ENCODE results near the gene NT5C3B. TPM values are rescaled to one million over a fixed set of nuclear protein-coding genes. Genes with fewer than 3 reads are reported as not detected.

Gene NT5C3B
- total RNA-seq, 2 donors from 2014 or later, result 19.5 to 20.2 TPM

GRCh38 chr17:41868568-41868967, 32.5 kb upstream of the NT5C3B start:
- Histone ChIP-seq H3K4me3 (no peak overlapping the region), H3K27ac (no peak overlapping the region), H3K9ac (ENCODE audit: low read depth in 2 of 2, low read length in 2 of 2) (no peak overlapping the region), H3K4me1 (peaks cover 4% of the 10 kb centered on the region), H3K36me3 (peaks cover 14% of the 10 kb centered on the region), H3K27me3 (no peaks in the 10 kb centered on the region), H3K9me3 (no peaks in the 10 kb centered on the region)
- intact Hi-C loops (cut with DNase I), result no loop called here
- no peak for DNase-seq
- TF ChIP-seq, protein P1, sequence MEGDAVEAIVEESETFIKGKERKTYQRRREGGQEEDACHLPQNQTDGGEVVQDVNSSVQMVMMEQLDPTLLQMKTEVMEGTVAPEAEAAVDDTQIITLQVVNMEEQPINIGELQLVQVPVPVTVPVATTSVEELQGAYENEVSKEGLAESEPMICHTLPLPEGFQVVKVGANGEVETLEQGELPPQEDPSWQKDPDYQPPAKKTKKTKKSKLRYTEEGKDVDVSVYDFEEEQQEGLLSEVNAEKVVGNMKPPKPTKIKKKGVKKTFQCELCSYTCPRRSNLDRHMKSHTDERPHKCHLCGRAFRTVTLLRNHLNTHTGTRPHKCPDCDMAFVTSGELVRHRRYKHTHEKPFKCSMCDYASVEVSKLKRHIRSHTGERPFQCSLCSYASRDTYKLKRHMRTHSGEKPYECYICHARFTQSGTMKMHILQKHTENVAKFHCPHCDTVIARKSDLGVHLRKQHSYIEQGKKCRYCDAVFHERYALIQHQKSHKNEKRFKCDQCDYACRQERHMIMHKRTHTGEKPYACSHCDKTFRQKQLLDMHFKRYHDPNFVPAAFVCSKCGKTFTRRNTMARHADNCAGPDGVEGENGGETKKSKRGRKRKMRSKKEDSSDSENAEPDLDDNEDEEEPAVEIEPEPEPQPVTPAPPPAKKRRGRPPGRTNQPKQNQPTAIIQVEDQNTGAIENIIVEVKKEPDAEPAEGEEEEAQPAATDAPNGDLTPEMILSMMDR (IDR thresholded peaks at IDR 0.05), result no peak

DNA sequence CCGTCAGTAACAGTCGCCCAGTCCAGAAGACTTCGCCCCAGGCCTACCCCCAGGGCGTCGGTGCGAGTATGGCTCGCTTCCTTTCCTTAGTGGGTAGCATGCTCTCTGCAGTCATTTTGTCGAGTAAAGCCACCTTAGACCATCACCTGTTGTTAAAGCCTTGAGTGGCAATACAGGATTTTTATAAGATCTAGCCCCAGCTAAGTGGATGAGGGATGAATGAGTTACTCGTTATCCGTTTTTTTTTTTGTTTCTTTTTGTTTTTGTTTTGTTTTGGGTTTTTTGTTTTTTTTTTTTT, 29.5 kb upstream of the NT5C3B start:
- peak overlapping the region; percentile 58 to 86 for H3K9ac ChIP-seq (ENCODE audit: low read depth in 2 of 2, low read length in 2 of 2)
- intact Hi-C loops (cut with DNase I), result no loop called here
- no peak for DNase-seq
- no peak overlapping the region for H3K27ac ChIP-seq
- TF ChIP-seq, protein P1 (IDR thresholded peaks at IDR 0.05), result no peak
- H3K4me1 ChIP-seq, result peaks cover 4% of the 10 kb centered on the region
- H3K4me3 ChIP-seq, result peak overlapping the region; percentile 93
- no peaks in the 10 kb centered on the region for H3K27me3 ChIP-seq
- no peaks in the 10 kb centered on the region for H3K9me3 ChIP-seq
- H3K36me3 ChIP-seq, result peaks cover 7% of the 10 kb centered on the region

GRCh38 chr17:41864836-41865595, 29.0 kb upstream of the NT5C3B start, which contains the start of gene KLHL11:
Gene KLHL11 (minus strand): TSS chr17:41865423. CDS start chr17:41865370, 53 bp downstream.
- peaks cover 4% of the 10 kb centered on the region for H3K36me3 ChIP-seq
- peak within 1 kb of the TSS; percentile 93 for H3K4me3 ChIP-seq
- no peaks in the 10 kb centered on the region for H3K27me3 ChIP-seq
- H3K9ac ChIP-seq (ENCODE audit: low read depth in 2 of 2, low read length in 2 of 2), result peak within 1 kb of the TSS; percentile 86 to 98
- TF ChIP-seq, protein P1 (IDR thresholded peaks at IDR 0.05), result no peak
- H3K4me1 ChIP-seq, result peaks cover 4% of the 10 kb centered on the region
- H3K9me3 ChIP-seq, result no peaks in the 10 kb centered on the region
- H3K27ac ChIP-seq, result peak within 1 kb of the TSS; percentile 82
- intact Hi-C loops (cut with DNase I), result no loop called here
- DNase-seq, result peak; percentile 91

DNA sequence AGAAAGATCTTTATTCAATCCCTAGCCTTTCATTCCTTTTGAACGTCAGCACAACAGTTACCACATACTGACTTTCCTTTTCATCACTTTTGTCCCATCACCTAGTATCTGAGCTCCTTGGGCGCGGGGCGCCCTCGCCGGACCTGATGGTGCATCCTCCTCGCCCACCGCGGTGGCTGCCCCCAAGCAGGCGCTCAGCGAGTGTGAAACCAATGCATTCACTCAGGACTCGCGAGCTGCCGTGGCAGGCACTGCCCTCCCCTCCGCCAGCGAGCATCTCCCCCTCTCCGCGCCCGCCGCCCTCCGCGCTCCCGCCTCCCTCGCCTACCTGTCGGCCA, 28.4 kb upstream of the NT5C3B start:
- TF ChIP-seq, protein P1 (IDR thresholded peaks at IDR 0.05), result no peak
- Histone ChIP-seq H3K9ac (ENCODE audit: low read depth in 2 of 2, low read length in 2 of 2) (peak overlapping the region; percentile 86 to 98), H3K4me1 (peaks cover 4% of the 10 kb centered on the region), H3K36me3 (peaks cover 4% of the 10 kb centered on the region), H3K27ac (peak overlapping the region; percentile 82), H3K9me3 (no peaks in the 10 kb centered on the region), H3K27me3 (no peaks in the 10 kb centered on the region), H3K4me3 (peak overlapping the region; percentile 93)
- intact Hi-C loops (cut with DNase I), result no loop called here
- no peak for DNase-seq

- no peak for DNase-seq
- Histone ChIP-seq H3K9ac (ENCODE audit: low read depth in 2 of 2, low read length in 2 of 2) (peak overlapping the region in 1 of 2 donors; percentile 86), H3K27ac (no peak overlapping the region), H3K4me3 (no peak overlapping the region), H3K9me3 (no peaks in the 10 kb centered on the region), H3K36me3 (peaks cover 4% of the 10 kb centered on the region), H3K27me3 (no peaks in the 10 kb centered on the region), H3K4me1 (peaks cover 4% of the 10 kb centered on the region)
- TF ChIP-seq, protein P1 (IDR thresholded peaks at IDR 0.05), result no peak
- intact Hi-C loops (cut with DNase I), result no loop called here
Measured at GRCh38 chr17:41863074-41863848, 27.2 kb upstream of the NT5C3B start.
